ENCODE data around the gene LPAR1.

The LPAR1 gene

DNA sequence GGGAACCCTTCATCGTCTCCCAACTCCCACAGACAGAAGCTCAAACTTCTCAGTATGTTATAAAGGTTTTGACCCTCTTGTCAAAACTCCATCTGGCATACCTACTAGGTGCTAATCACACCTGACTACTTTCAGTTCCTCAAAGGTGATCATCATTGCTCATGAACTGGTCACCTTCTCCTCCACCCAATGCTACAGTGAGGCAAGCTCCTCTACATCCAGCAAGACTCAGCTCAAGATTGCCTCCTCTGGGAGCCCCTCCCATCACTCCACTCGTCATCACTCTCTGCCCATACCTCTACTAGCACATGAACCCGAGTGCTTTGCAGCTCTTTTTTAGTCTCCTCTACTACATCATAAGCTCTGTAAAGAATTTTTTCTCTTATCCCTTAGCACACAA is 102.4 kb downstream of the LPAR1 start:
- TF ChIP-seq, protein P1, sequence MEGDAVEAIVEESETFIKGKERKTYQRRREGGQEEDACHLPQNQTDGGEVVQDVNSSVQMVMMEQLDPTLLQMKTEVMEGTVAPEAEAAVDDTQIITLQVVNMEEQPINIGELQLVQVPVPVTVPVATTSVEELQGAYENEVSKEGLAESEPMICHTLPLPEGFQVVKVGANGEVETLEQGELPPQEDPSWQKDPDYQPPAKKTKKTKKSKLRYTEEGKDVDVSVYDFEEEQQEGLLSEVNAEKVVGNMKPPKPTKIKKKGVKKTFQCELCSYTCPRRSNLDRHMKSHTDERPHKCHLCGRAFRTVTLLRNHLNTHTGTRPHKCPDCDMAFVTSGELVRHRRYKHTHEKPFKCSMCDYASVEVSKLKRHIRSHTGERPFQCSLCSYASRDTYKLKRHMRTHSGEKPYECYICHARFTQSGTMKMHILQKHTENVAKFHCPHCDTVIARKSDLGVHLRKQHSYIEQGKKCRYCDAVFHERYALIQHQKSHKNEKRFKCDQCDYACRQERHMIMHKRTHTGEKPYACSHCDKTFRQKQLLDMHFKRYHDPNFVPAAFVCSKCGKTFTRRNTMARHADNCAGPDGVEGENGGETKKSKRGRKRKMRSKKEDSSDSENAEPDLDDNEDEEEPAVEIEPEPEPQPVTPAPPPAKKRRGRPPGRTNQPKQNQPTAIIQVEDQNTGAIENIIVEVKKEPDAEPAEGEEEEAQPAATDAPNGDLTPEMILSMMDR (IDR thresholded peaks at IDR 0.05; ENCODE audit: low read depth, low read length), result no peak
- DNase-seq (ENCODE audit: low read depth in 2 of 2), result no peak
- H3K4me3 ChIP-seq (replicated peaks in 1 of 2; ENCODE audit: low read depth in 2 of 2, low read length in 2 of 2), result no peak overlapping the region

DNA sequence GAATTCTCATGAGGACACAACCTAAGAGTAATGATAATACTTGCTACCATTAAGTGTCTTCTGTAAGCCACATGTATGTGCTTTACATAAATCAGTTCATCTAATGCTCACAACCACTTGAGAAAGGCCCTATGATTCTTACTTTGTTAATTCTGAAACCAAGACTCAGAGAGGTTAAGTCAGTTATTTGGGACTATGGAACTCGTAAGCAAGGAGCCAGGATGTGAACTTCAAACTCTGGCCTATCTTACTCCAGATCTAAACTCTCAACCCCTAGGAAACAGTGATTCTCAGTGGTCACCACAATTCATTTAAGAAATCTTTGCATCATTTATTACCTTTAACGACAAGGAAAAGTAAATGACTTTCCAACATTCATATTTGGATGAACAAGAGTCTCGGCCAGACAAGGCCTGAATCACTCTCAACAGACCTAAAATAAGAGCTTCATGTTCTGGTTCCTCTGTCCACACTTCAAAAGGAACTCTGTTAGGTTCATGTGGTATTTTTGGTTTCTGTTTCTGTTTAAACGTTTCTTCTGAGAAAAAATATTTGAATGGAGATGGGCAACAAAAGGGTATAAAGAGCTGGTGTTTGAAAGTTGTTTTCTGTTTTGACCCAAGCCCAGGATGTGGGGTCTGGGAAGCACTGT is 104.8 kb downstream of the LPAR1 start:
- H3K4me3 ChIP-seq (replicated peaks in 1 of 2; ENCODE audit: low read depth in 2 of 2, low read length in 2 of 2), result no peak overlapping the region
- DNase-seq (ENCODE audit: low read depth in 2 of 2), result no peak
- TF ChIP-seq, protein P1 (IDR thresholded peaks at IDR 0.05; ENCODE audit: low read depth, low read length), result no peak

DNA sequence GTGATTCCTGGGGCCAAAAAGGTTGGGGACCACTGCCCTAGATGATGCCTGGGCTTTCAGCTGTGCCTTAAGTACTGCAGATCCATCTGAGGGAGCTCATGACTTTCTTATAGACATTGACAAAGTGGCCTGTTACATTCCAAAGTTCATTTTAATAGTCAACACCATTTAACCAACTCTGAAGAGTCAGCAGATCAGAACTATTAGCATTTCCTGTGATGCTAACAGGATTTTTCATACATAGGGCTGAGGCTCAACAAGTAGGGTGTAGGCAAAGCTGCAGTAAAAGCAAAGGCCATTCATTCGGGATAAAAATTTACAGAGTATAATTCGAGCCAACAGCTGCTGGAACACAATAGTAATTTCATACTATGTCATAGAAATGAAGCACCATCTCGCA is 105.4 kb downstream of the LPAR1 start:
- H3K4me3 ChIP-seq (replicated peaks in 1 of 2; ENCODE audit: low read depth in 2 of 2, low read length in 2 of 2), result no peak overlapping the region
- no peak for DNase-seq (ENCODE audit: low read depth in 2 of 2)
- TF ChIP-seq, protein P1 (IDR thresholded peaks at IDR 0.05; ENCODE audit: low read depth, low read length), result no peak

DNA sequence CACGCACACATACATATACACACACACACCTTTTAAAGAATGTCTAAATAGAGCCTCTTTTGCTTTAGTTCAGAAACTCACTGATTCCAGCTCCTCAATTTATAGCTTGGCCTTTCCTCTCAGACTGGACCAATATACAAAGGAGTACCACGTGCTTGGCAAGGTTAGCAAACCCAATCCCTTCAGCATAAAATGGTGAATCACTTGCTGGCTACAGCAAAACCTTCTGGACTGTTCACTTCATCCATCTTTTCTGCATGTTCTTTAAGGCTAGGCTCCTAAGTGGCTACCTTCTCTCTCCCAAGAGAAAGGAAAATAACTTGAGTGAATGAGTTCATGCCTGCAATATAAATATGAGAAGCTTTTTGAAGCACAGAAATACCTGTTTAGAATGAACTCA is 109.7 kb downstream of the LPAR1 start:
- no peak overlapping the region for H3K4me3 ChIP-seq (replicated peaks in 1 of 2; ENCODE audit: low read depth in 2 of 2, low read length in 2 of 2)
- TF ChIP-seq, protein P1 (IDR thresholded peaks at IDR 0.05; ENCODE audit: low read depth, low read length), result no peak
- DNase-seq (ENCODE audit: low read depth in 2 of 2), result no peak

DNA sequence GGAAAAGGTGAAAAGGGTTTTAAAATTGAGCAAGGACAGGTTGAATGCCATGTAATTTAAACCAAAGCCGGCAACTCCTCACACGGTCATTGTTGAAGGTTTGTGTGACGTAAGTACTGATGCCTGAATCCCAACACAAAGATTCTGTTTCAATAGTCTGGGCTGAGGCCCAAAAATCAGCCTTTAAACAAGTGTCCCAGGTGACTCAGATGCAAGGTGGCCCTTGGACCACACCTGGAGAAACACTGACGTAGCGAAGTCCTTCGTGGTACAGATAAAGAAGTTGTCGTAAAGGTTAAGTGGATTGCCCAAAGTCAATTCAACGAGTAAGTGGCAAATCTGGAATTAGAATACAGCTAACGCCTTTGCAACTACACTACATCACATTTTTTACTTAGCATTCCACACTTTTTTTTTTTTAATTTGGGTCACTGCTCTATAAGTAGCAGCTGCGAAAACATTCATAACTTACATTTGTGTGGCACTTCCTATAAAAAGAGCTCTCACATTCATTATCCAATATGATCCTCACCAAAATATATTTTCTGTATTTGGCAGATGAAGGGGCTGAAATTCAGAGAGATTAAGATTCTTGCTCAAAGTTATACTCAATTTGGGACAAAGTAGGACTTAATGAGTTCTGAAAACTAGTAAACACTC is 111.3 kb downstream of the LPAR1 start:
- H3K4me3 ChIP-seq (replicated peaks in 1 of 2; ENCODE audit: low read depth in 2 of 2, low read length in 2 of 2), result no peak overlapping the region
- TF ChIP-seq, protein P1 (IDR thresholded peaks at IDR 0.05; ENCODE audit: low read depth, low read length), result no peak

DNA sequence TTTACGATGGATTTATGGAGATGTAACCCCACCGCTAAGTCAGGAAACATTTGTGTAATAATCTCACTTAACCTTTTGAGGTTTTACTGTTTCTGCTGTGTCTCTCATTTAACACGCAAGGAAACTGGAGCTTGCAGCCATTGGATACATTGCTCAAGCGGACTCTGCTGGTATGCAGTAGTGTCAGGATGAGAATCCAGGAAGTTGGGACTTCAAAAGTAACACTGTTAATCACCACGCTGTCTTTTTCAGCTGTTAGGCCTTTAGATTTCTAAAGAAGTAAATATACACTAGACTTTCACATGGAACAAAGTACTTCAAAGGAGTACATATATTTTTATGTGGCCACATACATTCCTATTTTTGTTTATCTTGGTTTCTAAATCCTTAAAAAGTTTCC is 114.7 kb downstream of the LPAR1 start:
- no peak overlapping the region for H3K4me3 ChIP-seq (replicated peaks in 1 of 2; ENCODE audit: low read depth in 2 of 2, low read length in 2 of 2)
- TF ChIP-seq, protein P1 (IDR thresholded peaks at IDR 0.05; ENCODE audit: low read depth, low read length), result no peak
- DNase-seq (ENCODE audit: low read depth in 2 of 2), result peak in 1 of 2 donors; percentile 32

More for the DNA sequence above, 111.3 kb downstream of the LPAR1 start:
- DNase-seq (ENCODE audit: low read depth in 2 of 2), result no peak
